IMR-90 (cell line): ENCODE measurements around the gene CAMLG. TPM values are rescaled to one million over a fixed set of nuclear protein-coding genes. Genes with fewer than 3 reads are reported as not detected.
A peak's percentile ranks its signal among the peaks of the same experiment; 100 is the strongest.

Experiments
- ATAC-seq: fragments of 200-7000 bp; cut with Tn5 transposase; 2 replicates; pipeline ENCODE4 v1.9.1; 2020; ENCODE audit warnings: low read depth, mild to moderate bottlenecking, moderate library complexity
- BruUV-seq: library from RNA; stranded (reverse); fragments of 400-500 nt; replicated peaks from 2 replicates; lab custom pipeline; 2021; lab: Mats Ljungman, UMichigan
- CTCF ChIA-PET: fragments of 300-600 bp; formaldehyde crosslinking; extraction: SDS; loops from one replicate; lab custom pipeline; 2021; ENCODE audit warnings: antibody characterized with exemption; lab: Yijun Ruan, JAX
- POLR2A ChIA-PET: fragments of 300-600 bp; sonication (Branson Sonifier 250); formaldehyde crosslinking; loops from one replicate; lab custom pipeline; 2022; ENCODE audit warnings: antibody characterized with exemption; ENCODE audit not compliant: unreplicated experiment; lab: Charles Lee
- DNase-seq: peaks from one replicate; pipeline ENCODE4 v3.0.0; 2013
- H2AFZ ChIP-seq: replicated peaks from 2 replicates; pipeline ENCODE3; 2013; ENCODE audit warnings: low read length, mild to moderate bottlenecking; ENCODE audit not compliant: poor library complexity
- H2AK5ac ChIP-seq: 2 replicates; pipeline ENCODE4 v1.6.1; 2013; ENCODE audit warnings: low read depth, low read length, inconsistent platforms
- H2AK9ac ChIP-seq: replicated peaks from 2 replicates; pipeline ENCODE3; 2013; ENCODE audit warnings: mild to moderate bottlenecking, low read depth, low read length, moderate library complexity; ENCODE audit not compliant: poor library complexity
- H2BK120ac ChIP-seq: 2 replicates; pipeline ENCODE4 v1.6.1; 2013; ENCODE audit warnings: low read depth, low read length, inconsistent platforms
- H2BK15ac ChIP-seq: 3 replicates; pipeline ENCODE4 v1.6.1; 2013; ENCODE audit warnings: low read depth, low read length, inconsistent platforms
- H2BK20ac ChIP-seq: 2 replicates; pipeline ENCODE4 v1.6.1; 2013; ENCODE audit warnings: low read depth, mild to moderate bottlenecking, inconsistent platforms, low read length, moderate library complexity
- H2BK5ac ChIP-seq: 2 replicates; pipeline ENCODE4 v1.6.1; 2013; ENCODE audit warnings: mild to moderate bottlenecking, low read depth, low read length, inconsistent platforms; ENCODE audit not compliant: poor library complexity, severe bottlenecking
- H3K14ac ChIP-seq: replicated peaks from 2 replicates; pipeline ENCODE4 v1.6.1; 2013; ENCODE audit warnings: low read depth, low read length, inconsistent platforms
- H3K18ac ChIP-seq: 2 replicates; pipeline ENCODE4 v1.6.1; 2013; ENCODE audit warnings: low read depth, low read length, control low read depth
- H3K23ac ChIP-seq: 2 replicates; pipeline ENCODE4 v1.6.1; 2013; ENCODE audit warnings: low read depth, low read length, inconsistent platforms
- H3K27ac ChIP-seq: 2 replicates; pipeline ENCODE4 v1.5.1; 2013; ENCODE audit warnings: mild to moderate bottlenecking, control low read depth, low read length; ENCODE audit not compliant: insufficient read depth
- H3K27me3 ChIP-seq: 2 replicates; pipeline ENCODE4 v1.6.1; 2013; ENCODE audit warnings: low read length; ENCODE audit not compliant: control insufficient read depth, insufficient read depth
- H3K36me3 ChIP-seq: 2 replicates; pipeline ENCODE4 v1.6.1; 2013; ENCODE audit warnings: low read length, mixed read lengths; ENCODE audit not compliant: control insufficient read depth, insufficient read depth
- H3K4ac ChIP-seq: 2 replicates; pipeline ENCODE4 v1.6.1; 2013; ENCODE audit warnings: low read depth, low read length, inconsistent platforms
- H3K4me1 ChIP-seq: 2 replicates; pipeline ENCODE4 v1.6.1; 2013; ENCODE audit warnings: low read length, mixed read lengths; ENCODE audit not compliant: control insufficient read depth, insufficient read depth
- H3K4me2 ChIP-seq: 2 replicates; pipeline ENCODE4 v1.6.1; 2013; ENCODE audit warnings: low read depth, mild to moderate bottlenecking, control low read depth, low read length, moderate library complexity
- H3K4me3 ChIP-seq: 2 replicates; pipeline ENCODE4 v1.5.1; 2013; ENCODE audit warnings: low read depth, mild to moderate bottlenecking, control low read depth, low read length, moderate library complexity; ENCODE audit not compliant: insufficient read depth
- H3K56ac ChIP-seq: 2 replicates; pipeline ENCODE4 v1.6.1; 2013; ENCODE audit warnings: low read length, inconsistent platforms; ENCODE audit not compliant: insufficient read depth; ENCODE audit errors: extremely low read depth
- H3K79me1 ChIP-seq, 2 experiments: 2 replicates each; pipeline ENCODE4 v1.6.1; 2013; ENCODE audit warnings: low read length in 2 of 2, inconsistent platforms in 1 of 2, low read depth in 1 of 2
- H3K9ac ChIP-seq: 2 replicates; pipeline ENCODE4 v1.6.1; 2013; ENCODE audit warnings: low read depth, low read length, control low read depth
- H3K9me1 ChIP-seq: 2 replicates; pipeline ENCODE4 v1.6.1; 2013; ENCODE audit warnings: low read length, inconsistent platforms; ENCODE audit not compliant: insufficient read depth
- H3K9me3 ChIP-seq: 2 replicates; pipeline ENCODE4 v1.6.1; 2013; ENCODE audit warnings: low read length; ENCODE audit not compliant: control insufficient read depth, insufficient read depth
- H4K20me1 ChIP-seq: 2 replicates; pipeline ENCODE4 v1.6.1; 2013; ENCODE audit warnings: low read length, inconsistent platforms; ENCODE audit not compliant: insufficient read depth
- H4K5ac ChIP-seq: 2 replicates; pipeline ENCODE4 v1.6.1; 2013; ENCODE audit warnings: mild to moderate bottlenecking, low read depth, low read length, control low read depth
- H4K8ac ChIP-seq, 2 experiments: 2 replicates each; pipeline ENCODE4 v1.6.1; 2013; ENCODE audit warnings: low read depth in 2 of 2, low read length in 2 of 2, control low read depth in 1 of 2, inconsistent platforms in 1 of 2
- H4K91ac ChIP-seq: 2 replicates; pipeline ENCODE4 v1.6.1; 2013; ENCODE audit warnings: low read depth, low read length, inconsistent platforms; ENCODE audit not compliant: insufficient read depth
- BHLHE40 ChIP-seq: fragments of 150-350 bp; IDR thresholded peaks from 2 replicates; pipeline ENCODE4 v1.6.1; 2016; ENCODE audit warnings: mild to moderate bottlenecking, low read depth, low read length
- CEBPB ChIP-seq: IDR thresholded peaks from 2 replicates; pipeline ENCODE4 v1.6.1; 2012; ENCODE audit warnings: low read depth, low read length, improper control_type of control experiment
- CHD1 ChIP-seq: IDR thresholded peaks from 2 replicates; pipeline ENCODE4 v1.6.1; 2012; ENCODE audit warnings: low read depth, low read length, improper control_type of control experiment
- MAZ ChIP-seq: IDR thresholded peaks from 2 replicates; pipeline ENCODE4 v1.6.1; 2012; ENCODE audit warnings: low read depth, mild to moderate bottlenecking, low read length, improper control_type of control experiment, moderate library complexity, borderline replicate concordance
- MXI1 ChIP-seq: IDR thresholded peaks from 2 replicates; pipeline ENCODE4 v1.6.1; 2012; ENCODE audit warnings: low read depth, mild to moderate bottlenecking, low read length, moderate library complexity, borderline replicate concordance
- POLR2A ChIP-seq: IDR thresholded peaks from 2 replicates; pipeline ENCODE4 v1.6.1; 2012; ENCODE audit warnings: mild to moderate bottlenecking, low read depth, low read length
- RAD21 ChIP-seq: IDR thresholded peaks from 2 replicates; pipeline ENCODE4 v1.6.1; 2012; ENCODE audit warnings: low read length, improper control_type of control experiment
- WGBS, 2 experiments: methylation state at CpG; one replicate each; pipeline versions ENCODE4 v1.1.5 to v1.1.7; 2013; ENCODE audit warnings: missing lambda C conversion rate in 2 of 2; ENCODE audit not compliant: insufficient read length in 1 of 2; ENCODE audit errors: extremely low coverage in 2 of 2; 5-methylcytosine and 5-hydroxymethylcytosine counted together
- dilution Hi-C: fragments of 300-500 bp; cut with HindIII; formaldehyde crosslinking; loops from one replicate; pipeline ENCODE4 v1.14.3; 2018; ENCODE audit warnings: low sequenced_read_pairs; ENCODE audit not compliant: unreplicated experiment
- in situ Hi-C: fragments of 300-500 bp; cut with MboI; formaldehyde crosslinking; loops from 3 replicates; pipeline ENCODE4 v1.14.3; 2019; ENCODE audit warnings: low sequenced_read_pairs, inconsistent platforms, mixed read lengths
- intact Hi-C: fragments of 100-400 bp; cut with micrococcal nuclease; formaldehyde crosslinking; loops from 2 replicates; pipeline ENCODE4 v1.10.0; 2022
- polyA plus RNA-seq, 3 experiments: library from polyadenylated mRNA; depleted of rRNA; stranded (reverse); fragments of >200 nt; gene quantifications; 2 replicates each; pipeline ENCODE4 v1.2.3, GENCODE V29; 2012; ENCODE audit warnings: low replicate concordance in 1 of 3
- total RNA-seq: library from RNA; depleted of rRNA; stranded (reverse); fragments of >200 nt; gene quantifications from 2 replicates; pipeline ENCODE4 v1.2.3, GENCODE V29; 2012

CAMLG gene
- total and polyA plus RNA-seq, 2 of the 4 experiments (the other 2 are of a cell fraction) = 11.9 to 13.1 TPM

DNA sequence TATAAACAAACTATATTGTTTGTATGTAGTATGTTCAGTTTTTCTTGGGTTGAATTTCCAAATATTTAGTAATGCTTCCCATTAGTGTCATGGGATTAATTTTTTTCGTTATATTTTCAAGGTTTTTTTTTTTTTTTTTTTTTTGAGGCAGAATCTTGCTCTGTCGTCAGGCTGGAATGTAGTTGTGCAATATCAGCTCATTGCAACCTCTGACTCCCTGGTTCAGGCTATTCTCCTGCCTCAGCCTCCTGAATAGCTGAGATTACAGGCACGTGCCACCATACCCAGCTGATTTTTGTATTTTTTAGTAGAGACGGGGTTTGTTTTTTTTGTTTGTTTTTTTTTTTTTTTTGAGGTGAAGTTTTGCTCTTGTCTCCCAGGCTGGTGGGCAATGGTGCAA is 30.9 kb downstream of the CAMLG start:
- H4K91ac ChIP-seq = no peak overlapping the region
- H3K4me2 ChIP-seq = no peak overlapping the region
- TF ChIP-seq CHD1 = no peak
- no peak for TF ChIP-seq POLR2A
- no peak for TF ChIP-seq MAZ
- peak; percentile 81 for TF ChIP-seq BHLHE40
- peak; percentile 95 for TF ChIP-seq CEBPB
- TF ChIP-seq RAD21 = no peak
- no peak for TF ChIP-seq MXI1
- H3K27me3 ChIP-seq = no peaks in the 10 kb centered on the region
- no peak overlapping the region for H2AFZ ChIP-seq
- no TSS peak for BruUV-seq
- no CpG with 5 or more reads among the region's 4 CpGs for WGBS, 2 experiments
- no peak overlapping the region for H4K8ac ChIP-seq
- H3K23ac ChIP-seq = no peak overlapping the region
- H3K56ac ChIP-seq = no peak overlapping the region
- no peak overlapping the region for H2AK5ac ChIP-seq
- no peak overlapping the region for H2AK9ac ChIP-seq
- dilution Hi-C loops = no loop called here
- H3K4ac ChIP-seq = no peak overlapping the region
- no peaks in the 10 kb centered on the region for H3K9me1 ChIP-seq
- H3K9ac ChIP-seq = no peak overlapping the region
- H4K20me1 ChIP-seq = no peaks in the 10 kb centered on the region; the same call in 1 of the 2 replicates
- peaks cover 48% of the 10 kb centered on the region for H3K36me3 ChIP-seq
- DNase-seq (peak; percentile 70), ATAC-seq (peak; percentile 60)
- H2BK15ac ChIP-seq = no peak overlapping the region
- no peak overlapping the region for H3K18ac ChIP-seq
- in situ Hi-C loops = no loop called here
- intact Hi-C loops = no loop called here
- CTCF ChIA-PET = no interaction called here
- no peak overlapping the region for H3K4me3 ChIP-seq
- H3K79me1 ChIP-seq = peaks cover 11 to 14% of the 10 kb centered on the region in 2 experiments
- POLR2A ChIA-PET = no interaction called here
- H2BK20ac ChIP-seq = no peak overlapping the region
- no peaks in the 10 kb centered on the region for H3K4me1 ChIP-seq
- no peak overlapping the region for H4K5ac ChIP-seq
- no peak overlapping the region for H3K14ac ChIP-seq
- no peak overlapping the region for H2BK5ac ChIP-seq
- H2BK120ac ChIP-seq = no peak overlapping the region
- H3K9me3 ChIP-seq = no peaks in the 10 kb centered on the region
- H3K27ac ChIP-seq = no peak overlapping the region
